Activated effector memory CD4-positive, alpha-beta T cell treated with Interleukin-2 at 50 U/mL for 16 hours (primary cell): ENCODE data around the gene TMEM132D.

Source experiments
- DNase-seq: peaks from one replicate; pipeline ENCODE4 v3.0.0-alpha.2; 2020

The TMEM132D gene

GRCh38 chr12:129717438-129717837 lies 186.4 kb downstream of the TMEM132D start:
- DNase-seq, result no peak

- DNase-seq, result no peak
These were observed 187.0 kb downstream of the TMEM132D start for GRCh38 chr12:129716825-129717224.

- DNase-seq, result no peak
These were observed 197.1 kb downstream of the TMEM132D start for GRCh38 chr12:129706716-129707115.

GRCh38 chr12:129704232-129704830 lies 199.5 kb downstream of the TMEM132D start:
- no peak for DNase-seq

- no peak for DNase-seq
These were observed 202.2 kb downstream of the TMEM132D start for GRCh38 chr12:129701631-129702101.

GRCh38 chr12:129700036-129700435 lies 203.8 kb downstream of the TMEM132D start:
- DNase-seq, result no peak

GRCh38 chr12:129696926-129697325 lies 206.9 kb downstream of the TMEM132D start:
- DNase-seq, result no peak

- no peak for DNase-seq
These were observed 207.4 kb downstream of the TMEM132D start for GRCh38 chr12:129696405-129696804.

GRCh38 chr12:129693731-129694130 lies 210.1 kb downstream of the TMEM132D start:
- DNase-seq, result no peak

- DNase-seq, result no peak
These were observed 216.1 kb downstream of the TMEM132D start for GRCh38 chr12:129687731-129688130.

- DNase-seq, result no peak
These were observed 222.0 kb downstream of the TMEM132D start for GRCh38 chr12:129681830-129682229.

- DNase-seq, result no peak
These were observed 222.7 kb downstream of the TMEM132D start for GRCh38 chr12:129681151-129681550.

- no peak for DNase-seq
These were observed 227.4 kb downstream of the TMEM132D start for GRCh38 chr12:129676411-129676810.

GRCh38 chr12:129675947-129676346 lies 227.9 kb downstream of the TMEM132D start:
- DNase-seq, result no peak

- no peak for DNase-seq
These were observed 228.3 kb downstream of the TMEM132D start for GRCh38 chr12:129675496-129675895.

GRCh38 chr12:129673806-129674205 lies 230.0 kb downstream of the TMEM132D start:
- DNase-seq, result no peak

- DNase-seq, result no peak
These were observed 231.7 kb downstream of the TMEM132D start for GRCh38 chr12:129672110-129672509.

- no peak for DNase-seq
These were observed 233.4 kb downstream of the TMEM132D start for GRCh38 chr12:129670256-129670920.

GRCh38 chr12:129665414-129665813 lies 238.4 kb downstream of the TMEM132D start:
- DNase-seq, result no peak

- DNase-seq, result no peak
These were observed 241.6 kb downstream of the TMEM132D start for GRCh38 chr12:129662234-129662633.

GRCh38 chr12:129660946-129661345 lies 242.9 kb downstream of the TMEM132D start:
- DNase-seq, result no peak

GRCh38 chr12:129659961-129660622 lies 243.7 kb downstream of the TMEM132D start:
- DNase-seq, result no peak

- no peak for DNase-seq
These were observed 246.6 kb downstream of the TMEM132D start for GRCh38 chr12:129657179-129657578.

GRCh38 chr12:129651951-129652350 lies 251.9 kb downstream of the TMEM132D start:
- DNase-seq, result no peak
